HFF-Myc (cell line): ENCODE measurements around the gene RPH3AL.

Experiments
- DNase-seq: peaks from one replicate; pipeline ENCODE4 v3.0.0-alpha.2; 2011; ENCODE audit warnings: low read depth; ENCODE audit errors: extremely low read depth
- H3K4me3 ChIP-seq: replicated peaks from 2 replicates; pipeline ENCODE4 v1.5.1; 2011; ENCODE audit warnings: low read depth, mild to moderate bottlenecking, control low read depth, low read length
- CTCF ChIP-seq: IDR thresholded peaks from 2 replicates; pipeline ENCODE4 v1.5.1; 2012; ENCODE audit warnings: mild to moderate bottlenecking, low read depth, low read length, control low read depth; ENCODE audit errors: missing control alignments

RPH3AL gene

GRCh38 chr17:261635-262034, 91.0 kb downstream of the RPH3AL start:
- H3K4me3 ChIP-seq, result no peak overlapping the region
- no peak for TF ChIP-seq CTCF
- DNase-seq, result no peak

GRCh38 chr17:260944-261343, 91.7 kb downstream of the RPH3AL start:
- H3K4me3 ChIP-seq, result no peak overlapping the region
- TF ChIP-seq CTCF, result no peak
- DNase-seq, result no peak

- TF ChIP-seq CTCF, result no peak
- H3K4me3 ChIP-seq, result no peak overlapping the region
Observed at GRCh38 chr17:260031-260791, 92.4 kb downstream of the RPH3AL start.

GRCh38 chr17:259341-259976, 93.1 kb downstream of the RPH3AL start:
- DNase-seq, result no peak
- H3K4me3 ChIP-seq, result no peak overlapping the region
- no peak for TF ChIP-seq CTCF

More at GRCh38 chr17:260031-260791, 92.4 kb downstream of the RPH3AL start:
- no peak for DNase-seq

GRCh38 chr17:258906-259305, 93.7 kb downstream of the RPH3AL start:
- H3K4me3 ChIP-seq, result no peak overlapping the region
- no peak for DNase-seq
- no peak for TF ChIP-seq CTCF

- H3K4me3 ChIP-seq, result no peak overlapping the region
- no peak for TF ChIP-seq CTCF
- no peak for DNase-seq
Observed at GRCh38 chr17:258045-258734, 94.4 kb downstream of the RPH3AL start.
